ENCODE data around the gene GFI1. TPM values are rescaled to one million over a fixed set of nuclear protein-coding genes. Genes with fewer than 3 reads are reported as not detected.
"Not testable (repeated sequence)": the region's sequence is repeated elsewhere in the genome, so short reads cannot be mapped to it uniquely, and the experiment has no call there.

Gene GFI1
- total RNA-seq: 1 to 10 TPM; 2.0 to 7.3 (median 4.0) TPM

DNA sequence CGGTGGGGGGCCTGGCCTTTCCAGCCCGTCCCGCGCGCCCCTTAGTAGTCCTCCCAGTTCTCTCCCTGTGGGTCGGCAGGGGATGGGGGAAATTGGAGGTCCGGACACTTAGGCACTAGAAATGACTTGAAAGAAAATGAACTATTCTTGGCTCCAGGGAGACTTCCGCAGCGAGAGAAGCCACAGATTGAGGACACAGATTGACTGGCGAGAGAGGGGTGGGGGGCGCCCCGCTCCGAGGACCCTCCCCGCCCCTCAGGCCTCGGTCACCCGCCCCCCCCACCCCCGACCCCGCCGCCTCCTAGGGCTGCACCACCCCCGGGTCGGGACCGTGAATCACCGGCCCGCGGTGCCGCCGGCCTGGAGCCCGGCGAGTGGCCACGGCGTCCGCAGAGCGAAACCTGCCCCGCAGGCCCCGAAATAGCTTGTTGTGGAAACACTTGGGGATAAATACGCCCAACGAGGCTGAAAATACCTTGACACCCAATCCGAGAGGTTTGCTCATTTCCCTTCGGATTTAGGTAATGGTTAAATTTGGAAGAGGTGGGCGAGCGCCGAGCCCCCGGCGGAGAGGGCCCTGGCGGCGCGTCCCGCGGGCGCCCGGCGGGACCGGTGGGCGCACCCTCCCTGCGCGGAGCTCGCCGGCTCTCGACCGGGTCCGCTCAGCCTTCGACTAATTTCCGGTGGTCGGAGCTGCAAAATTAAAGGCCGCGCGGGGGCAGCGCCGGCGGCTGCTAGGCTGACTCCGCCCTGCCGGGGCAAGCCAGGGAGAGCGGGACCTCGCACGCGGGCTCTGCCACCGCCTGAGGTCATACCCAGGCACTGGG lies at the start of gene GFI1:
GFI1 (minus strand) TSS at position 675 of the 827 bp plus-strand sequence. CDS start 3,438 bp downstream, outside the sequence.
- DNase-seq (peak; percentile 49 to 91), ATAC-seq (ENCODE audit: low FRiP score in 2 of 2) (peak in 1 of 2 donors; percentile 47)
- TF ChIP-seq EP300 (IDR thresholded peaks at IDR 0.05) (no peak), POLR2A (IDR thresholded peaks at IDR 0.05) (peak in 1 of 4 donors; percentile 24)
- Histone ChIP-seq H3K27ac (peak within 1 kb of the TSS; percentile 64 to 85 (median 72)), H3K36me3 (no peaks in the 10 kb centered on the region), H3K4me1 (peaks cover 54 to 58% (median 54%) of the 10 kb centered on the region in 4 donors), H3K4me3 (peak within 1 kb of the TSS; percentile 28 to 57 (median 54)), H3K27me3 (peaks cover 0 to 52% (median 22%) of the 10 kb centered on the region in 4 donors), H3K9me3 (no peaks in the 10 kb centered on the region)
- 4 to 7% methylated on average over 31 to 58 of the region's 77 CpGs for WGBS, 2 donors

DNA sequence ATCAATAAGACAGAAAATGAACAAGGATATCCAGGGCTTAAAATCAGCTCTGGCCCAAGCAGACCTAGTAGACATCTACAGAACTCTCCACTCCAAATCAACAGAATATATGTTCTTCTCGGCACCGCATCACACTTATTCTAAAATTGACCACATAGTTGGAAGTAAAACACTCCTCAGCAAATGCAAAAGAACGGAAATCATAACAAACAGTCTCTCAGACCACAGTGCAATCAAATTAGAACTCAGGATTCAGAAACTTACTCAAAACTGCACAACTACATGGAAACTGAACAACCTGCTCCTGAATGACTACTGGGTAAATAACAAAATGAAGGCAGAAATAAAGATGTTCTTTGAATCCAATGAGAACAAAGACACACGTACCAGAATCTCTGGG lies 45.6 kb upstream of the GFI1 start:
- DNase-seq; H3K27me3 ChIP-seq; H3K27ac ChIP-seq; H3K36me3 ChIP-seq; ATAC-seq (ENCODE audit: low FRiP score in 2 of 2); H3K9me3 ChIP-seq; H3K4me1 ChIP-seq; H3K4me3 ChIP-seq: not testable (repeated sequence)
- 86 to 87% methylated on average over 4 of the region's 4 CpGs for WGBS, 2 donors

- not testable (repeated sequence) for H3K27me3 ChIP-seq; H3K27ac ChIP-seq; H3K4me3 ChIP-seq; H3K36me3 ChIP-seq; H3K4me1 ChIP-seq; H3K9me3 ChIP-seq; DNase-seq; ATAC-seq (ENCODE audit: low FRiP score in 2 of 2)
- WGBS, 2 donors: 94 to 98% methylated on average over 3 of the region's 3 CpGs
These were observed 45.2 kb upstream of the GFI1 start for GRCh38 chr1:92531939-92532338.

GRCh38 chr1:92527670-92528069 lies 40.9 kb upstream of the GFI1 start:
- TF ChIP-seq CTCF (IDR thresholded peaks at IDR 0.05): no peak
- TF ChIP-seq POLR2A (IDR thresholded peaks at IDR 0.05): no peak
- TF ChIP-seq POLR2AphosphoS5 (IDR thresholded peaks at IDR 0.05): no peak
- no peak for TF ChIP-seq EP300 (IDR thresholded peaks at IDR 0.05)
- no peak for DNase-seq
- 90 to 100% methylated on average over 2 of the region's 2 CpGs for WGBS, 2 donors
- Histone ChIP-seq H3K9me3 (no peaks in the 10 kb centered on the region), H3K27ac (no peak overlapping the region), H3K36me3 (peaks cover 0 to 3% (median 0%) of the 10 kb centered on the region in 4 donors), H3K4me1 (no peaks in the 10 kb centered on the region), H3K4me3 (no peak overlapping the region), H3K27me3 (no peaks in the 10 kb centered on the region)
- ATAC-seq (ENCODE audit: low FRiP score in 2 of 2): no peak

DNA sequence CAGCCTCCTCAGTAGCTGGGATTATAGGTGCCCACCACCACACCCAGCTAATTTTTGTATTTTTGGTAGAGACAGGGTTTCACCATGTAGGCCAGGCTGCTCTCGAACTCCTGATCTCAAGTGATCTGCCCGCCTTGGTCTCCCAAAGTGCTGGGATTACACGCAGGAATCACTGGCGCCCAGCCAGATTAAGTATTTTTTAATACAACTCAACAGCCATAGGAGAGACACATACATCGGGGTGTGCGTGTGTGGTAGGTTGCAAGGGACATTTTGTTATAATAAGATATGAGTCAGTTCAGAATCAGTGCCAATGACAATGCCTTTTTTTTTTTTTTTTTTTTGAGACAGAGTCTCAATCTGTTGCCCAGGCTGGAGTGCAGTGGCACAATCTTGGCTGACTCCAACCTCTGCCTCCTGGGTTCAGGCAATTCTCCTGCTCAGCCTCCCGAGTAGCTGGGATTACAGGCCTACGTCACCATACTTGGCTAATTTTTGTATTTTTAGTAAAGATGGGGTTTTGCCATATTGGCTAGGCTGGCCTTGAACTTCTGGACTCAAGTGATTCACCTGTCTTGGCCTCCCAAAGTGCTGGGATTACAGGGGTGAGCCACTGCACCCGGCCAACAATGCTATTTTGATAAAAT lies 38.3 kb upstream of the GFI1 start:
- H3K9me3 ChIP-seq; H3K27me3 ChIP-seq; H3K36me3 ChIP-seq; DNase-seq; H3K27ac ChIP-seq; H3K4me3 ChIP-seq; H3K4me1 ChIP-seq; ATAC-seq (ENCODE audit: low FRiP score in 2 of 2): not testable (repeated sequence)
- 95 to 98% methylated on average over 9 of the region's 9 CpGs for WGBS, 2 donors

GRCh38 chr1:92519043-92519442 lies 32.3 kb upstream of the GFI1 start:
- TF ChIP-seq POLR2AphosphoS5 (IDR thresholded peaks at IDR 0.05): no peak
- no peak for TF ChIP-seq EP300 (IDR thresholded peaks at IDR 0.05)
- TF ChIP-seq CTCF (IDR thresholded peaks at IDR 0.05): no peak
- TF ChIP-seq POLR2A (IDR thresholded peaks at IDR 0.05): no peak
- Histone ChIP-seq H3K4me1 (no peaks in the 10 kb centered on the region), H3K9me3 (no peaks in the 10 kb centered on the region), H3K27me3 (no peaks in the 10 kb centered on the region), H3K4me3 (no peak overlapping the region), H3K36me3 (no peaks in the 10 kb centered on the region), H3K27ac (no peak overlapping the region)
- WGBS, 2 donors: 79 to 87% methylated on average over 2 of the region's 2 CpGs
- no peak for DNase-seq
- no peak for ATAC-seq (ENCODE audit: low FRiP score in 2 of 2)
